GM13977 (cell line): ENCODE results near the gene SUPT3H.

Experiments used
- DNase-seq: peaks from one replicate; pipeline ENCODE4 v3.0.0; 2012; ENCODE audit warnings: low spot score
- in situ Hi-C: fragments of 300-500 bp; cut with MboI; formaldehyde crosslinking; loops from one replicate; pipeline ENCODE4 v1.12.0; 2022; ENCODE audit warnings: low sequenced_read_pairs, low pct_unique_long_range_greater_than_20kb, mixed read lengths, inconsistent platforms; ENCODE audit not compliant: unreplicated experiment
- TF ChIP-seq, protein P1 (sequence below): IDR thresholded peaks from 2 replicates; pipeline ENCODE4 v1.5.1; 2012; ENCODE audit warnings: mild to moderate bottlenecking, control low read depth; ENCODE audit not compliant: insufficient read depth; ENCODE audit errors: extremely low read depth, missing control alignments

SUPT3H gene

DNA sequence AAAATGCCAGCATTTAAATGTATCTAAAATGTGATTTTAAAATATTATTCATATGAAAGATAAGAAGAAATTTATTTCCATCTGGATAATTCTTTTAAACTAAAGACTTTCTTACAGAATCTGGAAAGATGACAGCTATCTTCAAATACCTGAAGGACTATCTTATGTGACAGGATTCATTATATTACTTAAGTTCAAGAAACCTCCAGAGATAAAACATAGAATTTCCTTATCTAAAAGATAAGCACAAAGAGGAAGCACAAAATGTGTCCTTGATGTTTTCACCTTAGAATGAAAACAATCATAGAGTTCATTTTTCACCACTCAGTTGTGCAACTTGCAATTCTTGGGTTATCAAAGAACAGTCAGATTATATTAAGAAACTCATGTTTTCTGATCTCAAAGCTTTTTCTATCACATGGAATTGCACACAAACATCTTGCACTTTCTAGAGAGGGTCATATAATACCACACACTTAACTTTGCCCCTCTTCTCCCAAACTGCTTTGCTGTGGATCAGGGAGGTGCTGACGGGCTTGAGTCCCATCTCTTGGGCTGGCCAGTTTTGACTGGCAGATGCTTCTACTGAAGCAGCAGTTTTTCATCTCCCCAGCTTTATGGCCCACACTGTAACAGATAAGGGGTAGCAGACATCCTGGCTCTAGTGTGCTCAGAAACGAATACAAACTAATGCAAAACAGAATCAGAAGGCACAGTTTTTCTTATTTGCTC, 522.9 kb downstream of the SUPT3H start:
- in situ Hi-C loops: no loop called here
- TF ChIP-seq, protein P1, sequence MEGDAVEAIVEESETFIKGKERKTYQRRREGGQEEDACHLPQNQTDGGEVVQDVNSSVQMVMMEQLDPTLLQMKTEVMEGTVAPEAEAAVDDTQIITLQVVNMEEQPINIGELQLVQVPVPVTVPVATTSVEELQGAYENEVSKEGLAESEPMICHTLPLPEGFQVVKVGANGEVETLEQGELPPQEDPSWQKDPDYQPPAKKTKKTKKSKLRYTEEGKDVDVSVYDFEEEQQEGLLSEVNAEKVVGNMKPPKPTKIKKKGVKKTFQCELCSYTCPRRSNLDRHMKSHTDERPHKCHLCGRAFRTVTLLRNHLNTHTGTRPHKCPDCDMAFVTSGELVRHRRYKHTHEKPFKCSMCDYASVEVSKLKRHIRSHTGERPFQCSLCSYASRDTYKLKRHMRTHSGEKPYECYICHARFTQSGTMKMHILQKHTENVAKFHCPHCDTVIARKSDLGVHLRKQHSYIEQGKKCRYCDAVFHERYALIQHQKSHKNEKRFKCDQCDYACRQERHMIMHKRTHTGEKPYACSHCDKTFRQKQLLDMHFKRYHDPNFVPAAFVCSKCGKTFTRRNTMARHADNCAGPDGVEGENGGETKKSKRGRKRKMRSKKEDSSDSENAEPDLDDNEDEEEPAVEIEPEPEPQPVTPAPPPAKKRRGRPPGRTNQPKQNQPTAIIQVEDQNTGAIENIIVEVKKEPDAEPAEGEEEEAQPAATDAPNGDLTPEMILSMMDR: no peak
- DNase-seq: no peak

DNA sequence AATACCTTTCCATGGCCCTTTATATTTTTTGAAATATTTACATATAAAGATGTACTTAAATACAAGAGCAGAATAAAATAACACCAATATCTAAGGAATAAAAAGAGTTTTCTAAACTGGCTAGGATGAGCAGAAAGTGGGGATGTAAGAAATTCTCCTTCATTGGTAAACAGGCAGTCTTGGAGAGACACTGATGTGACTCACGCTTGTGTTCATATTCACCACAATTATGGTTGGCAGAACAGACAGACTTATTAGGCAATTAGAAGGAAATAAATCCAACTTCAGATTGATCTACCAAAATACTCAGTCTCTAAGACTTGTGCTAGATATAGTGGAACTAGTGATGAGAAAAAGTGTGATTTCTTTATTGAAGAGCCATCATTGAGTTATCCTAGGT, 526.6 kb downstream of the SUPT3H start:
- in situ Hi-C loops: no loop called here
- TF ChIP-seq, protein P1: no peak
- no peak for DNase-seq

DNA sequence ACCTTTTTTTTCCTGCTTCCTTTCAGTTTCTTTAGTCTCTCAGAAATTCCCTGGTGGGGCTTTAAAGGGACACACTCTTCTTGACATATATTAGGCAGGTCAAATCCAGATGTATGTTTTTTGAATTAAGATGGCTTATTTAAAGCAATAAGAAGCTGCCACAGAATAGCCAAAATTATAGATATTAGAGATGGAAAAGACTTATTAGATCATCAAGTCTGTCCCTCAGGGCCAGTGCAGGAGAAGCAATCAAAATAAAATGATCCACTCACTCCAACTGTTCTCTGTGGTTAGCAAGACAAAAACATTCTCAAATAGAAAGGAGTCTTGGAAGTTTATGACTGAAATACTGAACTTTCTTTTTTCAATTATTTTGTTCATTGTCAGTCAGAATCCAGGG, 527.4 kb downstream of the SUPT3H start:
- TF ChIP-seq, protein P1: no peak
- in situ Hi-C loops: no loop called here

DNA sequence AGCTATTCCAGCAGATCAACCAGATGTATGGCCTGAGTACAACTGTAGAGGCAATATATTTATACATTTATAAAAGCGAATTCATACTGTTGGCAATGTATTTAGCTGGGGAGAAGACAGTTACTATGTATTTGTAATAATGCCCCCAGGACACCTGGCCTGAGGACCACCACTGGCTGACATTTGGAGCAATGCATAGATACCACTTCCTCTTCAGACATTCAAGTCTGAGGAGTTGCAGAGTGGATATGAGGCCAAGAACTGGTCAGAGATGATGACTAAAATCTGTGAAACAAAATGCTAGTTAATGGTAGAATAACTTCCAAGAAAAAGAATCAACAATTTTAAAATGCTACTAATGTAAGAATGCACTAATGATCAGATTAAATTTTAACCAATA, 527.9 kb downstream of the SUPT3H start:
- DNase-seq: no peak
- TF ChIP-seq, protein P1: no peak
- in situ Hi-C loops: no loop called here

More for the DNA sequence above, 527.4 kb downstream of the SUPT3H start:
- no peak for DNase-seq

DNA sequence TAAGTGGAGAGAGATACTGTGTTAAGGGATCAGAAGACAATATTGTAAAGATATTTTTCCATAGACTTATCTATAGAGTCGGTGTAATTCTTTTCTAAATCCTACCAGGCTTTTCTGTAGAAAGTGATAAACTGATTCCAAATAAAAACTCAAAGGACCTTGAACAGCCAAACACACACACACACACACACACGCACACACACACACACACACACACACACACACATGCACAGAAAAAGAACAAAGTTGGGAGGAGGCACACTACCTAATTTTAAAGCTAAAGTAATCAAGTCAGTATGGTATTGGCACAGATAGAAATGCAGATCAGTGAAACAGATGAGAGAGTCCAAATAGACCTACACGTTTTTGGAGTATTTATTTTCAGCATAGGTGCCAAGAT, 534.0 kb downstream of the SUPT3H start:
- TF ChIP-seq, protein P1: no peak
- no peak for DNase-seq
- in situ Hi-C loops: no loop called here

DNA sequence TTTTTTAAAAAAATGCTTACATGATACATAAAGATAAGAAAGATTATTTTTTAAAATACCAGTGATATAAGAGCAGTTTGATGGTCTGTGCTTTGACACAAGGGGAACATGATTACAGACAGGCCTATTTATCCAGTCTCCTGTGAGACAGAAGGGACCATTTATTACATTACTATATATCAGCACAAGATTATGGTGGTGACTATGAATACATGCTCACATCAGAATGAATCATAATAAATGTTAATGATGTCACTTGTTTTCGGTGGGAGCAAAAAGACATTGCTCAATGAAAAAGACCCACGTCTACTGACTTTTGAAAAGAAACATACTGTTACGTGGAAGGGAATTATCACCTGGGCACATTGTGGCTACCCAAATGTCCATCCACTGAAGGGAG, 535.1 kb downstream of the SUPT3H start:
- TF ChIP-seq, protein P1: no peak

More for the DNA sequence above, 535.1 kb downstream of the SUPT3H start:
- DNase-seq: no peak
- in situ Hi-C loops: no loop called here
